Prostate gland (tissue), 2 donors: ENCODE data around the gene KCNMB1.

Experiments
- POLR2AphosphoS5 ChIP-seq: sonication (generic); formaldehyde crosslinking; IDR thresholded peaks from one replicate; pipeline ENCODE4 v1.6.1; 2017; ENCODE audit warnings: antibody characterized with exemption
- TF ChIP-seq, protein P1 (sequence below), 4 experiments: fragments of 200-600 bp in 2 of 4; fragments of 450-650 bp in 2 of 4; sonication (generic) in 2 of 4; IDR thresholded peaks; 1 replicate in 3 of 4; 2 replicates in 1 of 4; pipeline ENCODE4 v1.5.1; 2016 to 2019; ENCODE audit warnings: antibody characterized with exemption in 4 of 4, mild to moderate bottlenecking in 2 of 4, moderate library complexity in 2 of 4

GRCh38 chr5:170438581-170438980 lies 49.4 kb upstream of the KCNMB1 start:
- TF ChIP-seq, protein P1, sequence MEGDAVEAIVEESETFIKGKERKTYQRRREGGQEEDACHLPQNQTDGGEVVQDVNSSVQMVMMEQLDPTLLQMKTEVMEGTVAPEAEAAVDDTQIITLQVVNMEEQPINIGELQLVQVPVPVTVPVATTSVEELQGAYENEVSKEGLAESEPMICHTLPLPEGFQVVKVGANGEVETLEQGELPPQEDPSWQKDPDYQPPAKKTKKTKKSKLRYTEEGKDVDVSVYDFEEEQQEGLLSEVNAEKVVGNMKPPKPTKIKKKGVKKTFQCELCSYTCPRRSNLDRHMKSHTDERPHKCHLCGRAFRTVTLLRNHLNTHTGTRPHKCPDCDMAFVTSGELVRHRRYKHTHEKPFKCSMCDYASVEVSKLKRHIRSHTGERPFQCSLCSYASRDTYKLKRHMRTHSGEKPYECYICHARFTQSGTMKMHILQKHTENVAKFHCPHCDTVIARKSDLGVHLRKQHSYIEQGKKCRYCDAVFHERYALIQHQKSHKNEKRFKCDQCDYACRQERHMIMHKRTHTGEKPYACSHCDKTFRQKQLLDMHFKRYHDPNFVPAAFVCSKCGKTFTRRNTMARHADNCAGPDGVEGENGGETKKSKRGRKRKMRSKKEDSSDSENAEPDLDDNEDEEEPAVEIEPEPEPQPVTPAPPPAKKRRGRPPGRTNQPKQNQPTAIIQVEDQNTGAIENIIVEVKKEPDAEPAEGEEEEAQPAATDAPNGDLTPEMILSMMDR (IDR thresholded peaks at IDR 0.05): no peak
- TF ChIP-seq POLR2AphosphoS5: no peak
